NCI-H1092 (cell line): ENCODE results near the gene ATF5.
"Not testable (repeated sequence)": the region's sequence is repeated elsewhere in the genome, so short reads cannot be mapped to it uniquely, and the experiment has no call there.

Source experiments
- DNase-seq: peaks from one replicate; lab custom pipeline; 2025; lab: John Stamatoyannopoulos, UW

The ATF5 gene

DNA sequence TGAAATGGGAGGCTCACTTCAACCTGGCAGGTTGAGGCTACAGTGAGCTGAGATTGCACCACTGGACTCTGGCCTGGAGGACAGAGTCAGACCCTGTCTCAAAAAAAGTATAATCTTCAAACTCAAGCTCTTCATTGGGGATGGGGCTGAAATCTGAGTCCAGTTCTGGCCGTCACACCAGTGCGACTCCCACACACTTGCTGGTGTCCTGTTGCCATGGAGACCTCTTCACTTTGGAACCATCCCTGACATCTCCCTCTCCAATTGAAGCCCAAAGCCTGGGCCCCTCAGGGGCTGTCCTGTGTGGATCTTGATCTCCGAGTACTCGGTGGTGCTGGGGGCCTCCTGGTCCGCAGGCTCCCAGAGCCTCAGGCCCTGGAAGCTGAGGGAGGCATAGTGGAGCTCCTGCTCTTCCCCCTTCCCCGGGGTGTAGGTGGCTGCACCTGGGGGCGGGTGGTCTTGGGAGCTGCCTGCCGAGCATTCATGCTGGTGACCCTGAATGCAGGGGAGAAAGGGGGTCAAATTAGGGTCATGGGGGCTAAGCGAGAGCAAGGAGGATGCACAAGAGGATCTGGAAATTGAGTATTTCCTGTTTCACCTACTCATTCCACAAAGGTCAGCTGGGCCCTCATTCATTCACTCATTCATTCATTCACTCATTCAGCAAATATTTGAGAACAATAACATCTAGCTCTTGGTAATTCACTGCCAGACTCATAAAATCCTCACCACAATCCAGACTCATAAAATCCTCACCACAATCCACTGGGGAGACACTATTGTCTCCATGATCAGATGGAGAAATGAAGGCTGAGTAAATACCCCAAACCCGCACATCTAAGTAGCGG, 21.0 kb downstream of the ATF5 start:
- DNase-seq: no peak

DNA sequence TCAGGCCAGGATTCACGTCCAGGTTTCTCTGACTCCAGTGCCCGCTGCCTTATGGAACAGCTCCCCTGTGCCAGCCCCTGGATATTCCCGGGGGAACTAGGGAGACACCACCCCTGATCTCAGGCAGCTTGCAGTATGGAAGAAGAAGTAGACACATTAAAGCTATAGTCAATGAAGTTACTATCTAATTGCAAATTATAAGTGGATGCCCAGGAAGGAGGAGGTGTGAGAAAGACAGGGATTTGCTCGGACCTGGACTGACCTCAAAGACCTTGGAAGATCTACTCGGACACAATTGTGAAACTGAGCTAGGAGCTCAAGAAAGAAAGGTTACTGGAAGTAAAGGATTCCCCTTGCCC, 21.6 kb downstream of the ATF5 start:
- no peak for DNase-seq

GRCh38 chr19:49950956-49951526, 22.0 kb downstream of the ATF5 start:
- DNase-seq: no peak

DNA sequence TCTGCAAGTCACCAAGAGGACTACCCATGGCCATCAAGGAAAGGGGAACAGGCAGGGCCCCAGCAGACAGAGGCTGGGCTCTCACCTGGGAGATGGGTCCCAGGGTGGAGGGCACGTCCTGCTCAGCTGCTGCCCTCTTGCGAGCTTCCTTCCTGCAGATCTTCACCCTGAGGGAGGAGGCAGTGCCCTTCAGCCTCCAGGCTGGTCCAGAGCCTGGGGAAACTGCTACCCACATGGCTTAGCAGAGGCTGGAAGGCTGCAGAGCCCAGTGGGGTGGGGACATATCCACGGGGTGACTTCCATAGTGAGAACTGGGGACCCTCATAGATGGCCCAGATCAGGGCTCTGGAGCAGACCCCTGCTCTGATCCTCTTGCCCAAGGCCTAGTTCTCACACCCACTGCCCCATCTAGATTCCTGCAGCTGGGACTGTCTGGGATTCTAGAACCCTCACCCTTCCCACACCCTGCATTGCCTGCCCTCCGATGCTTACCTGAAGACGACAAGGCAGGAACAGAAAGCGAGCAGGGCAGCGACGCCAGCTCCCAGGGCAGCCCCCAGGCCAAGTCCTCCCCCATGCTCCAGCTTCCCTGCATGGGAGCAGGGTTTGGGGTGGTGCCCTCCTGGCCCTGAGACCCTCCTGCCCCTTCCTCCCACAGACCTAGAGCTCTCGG, 22.9 kb downstream of the ATF5 start:
- DNase-seq: no peak

DNA sequence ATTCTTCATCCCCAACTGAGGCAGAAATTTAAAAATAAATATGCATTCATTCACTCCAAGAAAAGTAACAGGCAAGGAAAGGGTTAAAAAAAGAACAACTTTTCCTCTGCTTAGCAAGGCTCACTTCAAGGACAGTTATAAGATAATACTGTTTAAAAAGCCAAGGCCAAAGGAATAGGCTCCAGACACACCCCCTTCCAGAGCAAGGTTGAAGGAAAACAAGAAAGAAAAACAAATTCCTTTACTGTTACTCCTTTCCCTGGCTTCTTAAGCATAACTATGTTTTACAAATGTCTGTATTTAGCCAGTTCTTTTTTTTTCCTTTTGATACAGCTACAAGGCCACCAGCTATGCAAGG, 23.5 kb downstream of the ATF5 start:
- DNase-seq: no peak

DNA sequence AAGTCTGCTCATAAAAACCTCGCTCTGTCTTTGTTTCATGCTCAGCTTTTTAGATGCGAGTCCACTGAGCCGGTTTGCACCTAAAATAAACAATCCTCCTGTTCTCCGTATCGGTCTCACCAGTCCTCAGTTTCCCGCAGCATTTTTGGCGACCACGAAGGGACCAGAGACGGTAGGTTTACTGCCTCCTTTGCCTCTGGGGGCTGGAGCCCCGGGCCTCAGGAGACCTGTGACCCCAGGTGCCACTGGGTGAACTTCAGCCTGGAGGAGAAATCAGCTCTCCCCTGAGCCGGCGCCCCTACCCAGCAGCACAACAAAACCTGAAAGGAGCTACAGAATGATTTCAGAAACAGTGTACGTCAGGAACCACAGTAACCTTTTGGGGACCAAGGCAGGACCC, 23.9 kb downstream of the ATF5 start:
- DNase-seq: no peak

DNA sequence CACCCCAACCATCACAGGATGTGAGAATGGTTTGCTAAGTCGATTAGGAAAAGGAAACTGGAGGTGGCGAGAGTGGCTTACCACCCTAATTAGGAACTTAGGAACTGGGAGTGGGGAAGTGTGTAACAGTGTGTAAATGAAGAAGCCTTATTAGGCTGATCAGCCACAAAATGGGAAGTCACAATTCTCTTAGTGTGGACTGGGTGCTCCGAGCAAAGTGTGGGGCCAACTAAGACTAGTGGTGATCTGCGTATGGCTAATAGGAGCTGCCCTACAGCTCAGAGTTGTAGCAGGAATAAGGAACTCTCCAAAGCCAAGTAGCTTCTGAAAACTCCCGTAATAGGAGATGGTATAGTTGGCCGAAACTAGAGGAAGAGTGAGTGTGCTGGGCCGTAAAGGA, 24.4 kb downstream of the ATF5 start:
- DNase-seq: no peak

DNA sequence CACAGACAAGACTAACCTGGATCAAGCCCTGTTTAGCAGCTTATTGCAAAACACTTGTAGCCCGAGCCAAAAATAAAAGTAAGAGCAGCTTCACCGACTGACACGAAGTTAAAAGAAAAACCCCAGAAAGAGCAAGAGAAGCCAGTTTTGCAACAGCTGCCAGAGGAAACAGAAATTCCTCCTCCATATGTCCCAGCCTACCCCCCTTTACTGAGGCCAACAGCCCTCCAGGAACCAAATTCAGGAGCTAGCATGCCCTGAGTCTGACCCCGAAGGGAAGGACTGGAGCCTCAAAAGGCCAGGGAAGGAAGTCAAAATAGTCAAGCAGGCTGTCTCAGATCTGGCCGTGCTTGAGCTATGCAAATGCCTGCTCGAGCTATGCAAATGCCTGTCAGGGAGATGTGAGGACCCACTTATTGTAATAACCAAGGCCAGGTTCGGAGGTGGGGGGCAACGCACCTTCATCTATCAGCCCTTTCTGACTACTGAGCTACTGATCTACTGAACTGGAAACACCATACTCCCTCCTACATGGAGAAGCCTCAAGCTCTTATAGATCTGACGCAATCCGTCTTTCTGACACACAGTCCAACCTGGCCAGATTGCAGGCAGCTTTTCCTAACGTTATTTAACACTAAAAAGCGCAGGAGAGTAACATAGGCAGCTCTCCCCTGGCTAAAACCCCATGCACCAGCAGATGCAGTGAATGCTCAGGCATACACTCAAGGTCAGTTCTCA, 25.3 kb downstream of the ATF5 start:
- no peak for DNase-seq

DNA sequence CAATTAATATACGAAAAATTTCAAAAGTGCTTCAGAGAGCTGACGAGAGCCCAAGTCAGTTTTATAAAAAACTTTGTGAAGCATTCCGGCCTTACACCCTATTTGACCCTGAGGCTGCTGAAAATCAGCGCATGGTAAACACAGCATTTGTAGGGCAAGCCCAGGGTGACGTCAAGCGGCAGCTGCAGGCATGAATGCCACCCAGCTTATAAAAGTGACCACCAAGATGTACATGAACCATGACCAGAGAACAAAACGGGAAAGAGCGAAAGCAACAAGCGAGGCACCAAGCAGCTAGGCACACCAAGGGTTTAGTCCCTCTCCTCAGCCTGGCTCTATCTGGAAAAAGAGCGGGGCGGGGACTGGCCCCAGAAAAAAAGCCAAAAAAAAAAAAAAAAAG, 25.9 kb downstream of the ATF5 start:
- no peak for DNase-seq

GRCh38 chr19:49956115-49956495, 27.1 kb downstream of the ATF5 start:
- DNase-seq: no peak

- DNase-seq: no peak
Measured at GRCh38 chr19:49957262-49957915, 28.4 kb downstream of the ATF5 start.

DNA sequence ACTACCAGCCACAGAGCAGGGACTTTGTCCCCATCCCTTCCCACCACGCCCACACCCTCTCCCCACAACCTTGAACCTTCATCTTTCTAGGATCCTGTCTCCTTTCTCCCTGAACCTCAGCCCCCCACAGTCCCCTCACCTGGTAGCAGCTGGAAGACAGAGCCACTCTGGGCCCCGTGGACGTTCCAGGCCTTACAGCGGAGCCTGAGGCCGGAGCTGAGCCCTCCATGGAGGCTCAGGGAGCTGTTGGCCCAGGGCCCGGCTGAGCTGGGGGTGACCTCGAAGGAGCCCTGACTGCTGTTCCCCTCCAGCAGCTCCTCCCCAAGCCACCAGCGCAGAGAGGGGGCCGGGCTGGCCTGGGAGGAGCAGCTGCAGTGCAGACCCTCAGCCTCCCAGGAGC, 29.1 kb downstream of the ATF5 start:
- DNase-seq: not testable (repeated sequence)

- not testable (repeated sequence) for DNase-seq
Measured at GRCh38 chr19:49958596-49958995, 29.6 kb downstream of the ATF5 start.

DNA sequence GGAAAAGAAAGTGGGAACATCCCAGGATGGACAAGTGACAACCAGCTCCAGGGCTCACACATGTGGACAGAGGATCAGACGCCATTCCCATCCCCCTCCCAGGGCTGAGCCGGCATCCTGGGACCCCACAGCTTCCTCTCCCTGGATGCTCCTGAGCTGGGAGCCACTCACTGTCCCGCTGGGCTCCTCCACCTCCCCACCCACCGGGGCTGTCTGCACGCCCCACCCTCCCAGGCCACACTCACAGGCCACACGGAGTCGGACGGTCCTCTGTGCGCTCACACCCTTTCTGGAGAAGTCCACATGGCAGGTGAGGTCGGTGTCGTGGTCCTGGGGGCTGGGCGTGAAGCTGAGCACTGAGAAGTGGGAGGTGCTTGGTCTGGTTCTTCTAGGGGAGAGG, 30.9 kb downstream of the ATF5 start:
- DNase-seq: not testable (repeated sequence)

GRCh38 chr19:49960980-49961379, 32.0 kb downstream of the ATF5 start, which contains the start of gene SIGLEC11:
TSS of gene SIGLEC11 (minus strand) at chr19:49961172. CDS start at chr19:49961081, 91 bp downstream.
- DNase-seq: not testable (repeated sequence)

GRCh38 chr19:49968279-49968922, 39.4 kb downstream of the ATF5 start:
- DNase-seq: no peak

DNA sequence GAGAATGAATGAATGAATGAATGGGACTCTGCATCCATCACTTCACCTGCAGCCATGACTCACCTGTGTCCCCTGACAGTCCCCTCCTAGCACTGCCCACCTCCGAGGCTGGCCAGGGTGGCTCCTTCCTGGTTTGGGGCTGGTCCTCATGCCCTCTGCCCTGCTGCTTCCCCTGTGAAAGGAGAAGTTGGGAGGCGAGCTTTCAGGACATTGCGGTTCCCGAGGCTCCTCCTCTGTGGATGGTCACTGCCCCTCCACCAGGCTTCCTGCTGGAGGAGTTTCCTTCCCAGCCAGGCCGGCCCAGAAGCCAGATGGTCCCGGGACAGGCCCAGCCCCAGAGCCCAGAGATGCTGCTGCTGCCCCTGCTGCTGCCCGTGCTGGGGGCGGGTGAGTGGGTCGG, 40.4 kb downstream of the ATF5 start:
- DNase-seq: not testable (repeated sequence)

- DNase-seq: no peak
Measured at GRCh38 chr19:49971991-49972411, 43.0 kb downstream of the ATF5 start.

GRCh38 chr19:49972841-49973240, 43.8 kb downstream of the ATF5 start:
- no peak for DNase-seq

DNA sequence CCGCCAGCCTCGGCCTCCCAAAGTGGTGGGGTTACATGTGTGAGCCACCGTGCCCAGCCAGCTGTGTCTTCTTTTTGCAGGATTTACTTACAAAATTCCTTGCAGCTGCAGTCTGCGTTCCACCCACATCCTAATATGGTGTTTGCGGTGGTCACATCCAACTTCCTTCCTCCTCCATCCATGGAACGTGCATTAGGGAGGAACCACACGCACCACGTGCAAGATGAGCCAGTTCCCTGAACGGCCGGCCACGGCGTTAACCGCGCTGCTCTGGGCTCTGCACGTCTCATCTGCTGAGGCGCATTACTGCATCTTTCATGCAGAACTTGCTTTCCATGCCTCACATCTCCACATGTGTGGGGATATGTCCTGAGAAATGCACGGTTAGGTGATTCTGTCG, 45.0 kb downstream of the ATF5 start:
- no peak for DNase-seq

DNA sequence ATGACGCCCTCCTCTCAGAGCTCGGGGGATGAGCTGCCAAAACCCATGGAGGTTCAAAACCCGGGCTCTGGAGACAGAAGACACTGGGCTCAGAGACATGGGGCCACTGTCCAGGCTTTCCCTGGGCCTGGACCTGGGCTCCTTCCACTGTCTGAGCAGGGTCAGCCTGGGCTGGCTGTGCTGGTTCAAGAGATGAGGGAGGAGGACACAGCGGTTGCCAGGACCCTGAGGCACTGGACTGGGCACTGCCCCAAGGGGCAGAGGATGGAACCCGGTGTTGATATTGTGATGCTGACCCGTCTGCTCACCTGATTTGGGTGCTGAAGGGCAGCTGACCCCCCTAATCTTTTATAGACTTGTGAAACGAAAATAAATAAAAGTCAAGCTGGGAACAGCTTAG, 46.0 kb downstream of the ATF5 start:
- DNase-seq: no peak

- DNase-seq: no peak
Measured at GRCh38 chr19:49976496-49976895, 47.5 kb downstream of the ATF5 start.
